WTC11 (cell line): ENCODE data around the gene ATPAF1.

Experiments
- ATF2 ChIP-seq: sonication (generic); formaldehyde crosslinking; IDR thresholded peaks from 2 replicates; pipeline ENCODE4 v1.8.1; 2022; ENCODE audit warnings: low read depth, missing genetic modification reagents, borderline replicate concordance
- CREB1 ChIP-seq: sonication (generic); formaldehyde crosslinking; IDR thresholded peaks from 2 replicates; pipeline ENCODE4 v1.8.0; 2023; ENCODE audit warnings: mild to moderate bottlenecking, missing genetic modification reagents
- CREM ChIP-seq: sonication (generic); formaldehyde crosslinking; IDR thresholded peaks from 2 replicates; pipeline ENCODE4 v1.8.1; 2022; ENCODE audit warnings: mild to moderate bottlenecking, missing genetic modification reagents, moderate library complexity
- CTCF ChIP-seq: fragments of 200-600 bp; IDR thresholded peaks from 2 replicates; pipeline ENCODE4 v1.8.0; 2022; ENCODE audit warnings: antibody characterized with exemption
- ESRRA ChIP-seq: sonication (generic); formaldehyde crosslinking; IDR thresholded peaks from 2 replicates; pipeline ENCODE4 v1.8.1; 2022; ENCODE audit warnings: mild to moderate bottlenecking, missing genetic modification reagents, borderline replicate concordance
- MLX ChIP-seq: sonication (generic); formaldehyde crosslinking; IDR thresholded peaks from 2 replicates; pipeline ENCODE4 v1.8.1; 2023; ENCODE audit warnings: mild to moderate bottlenecking, missing genetic modification reagents, moderate library complexity
- NFYB ChIP-seq: sonication (generic); formaldehyde crosslinking; conservative IDR thresholded peaks from 2 replicates; pipeline ENCODE4 v1.8.0; 2022; ENCODE audit warnings: low read depth, missing genetic modification reagents
- NR1H2 ChIP-seq: sonication (generic); formaldehyde crosslinking; IDR thresholded peaks from 2 replicates; pipeline ENCODE4 v1.9.0; 2021; ENCODE audit warnings: mild to moderate bottlenecking, moderate library complexity, missing genetic modification reagents
- SP1 ChIP-seq: sonication (generic); formaldehyde crosslinking; conservative IDR thresholded peaks from 2 replicates; pipeline ENCODE4 v1.8.1; 2022; ENCODE audit warnings: missing genetic modification reagents
- USF1 ChIP-seq: sonication (generic); formaldehyde crosslinking; IDR thresholded peaks from 2 replicates; pipeline ENCODE4 v1.8.0; 2022; ENCODE audit warnings: mild to moderate bottlenecking, missing genetic modification reagents
- ZNF121 ChIP-seq: sonication (generic); formaldehyde crosslinking; IDR thresholded peaks from 2 replicates; pipeline ENCODE4 v1.8.0; 2023; ENCODE audit warnings: missing genetic modification reagents

GRCh38 chr1:46613661-46614603 lies 54.2 kb downstream of the ATPAF1 start:
- TF ChIP-seq ZNF121 (CRISPR knock-in tag) (no peak), CTCF (no peak), USF1 (CRISPR knock-in tag) (no peak), MLX (CRISPR knock-in tag) (no peak), CREB1 (CRISPR knock-in tag) (no peak), NR1H2 (no peak), NFYB (no peak), CREM (CRISPR knock-in tag) (no peak), ESRRA (CRISPR knock-in tag) (no peak), SP1 (CRISPR knock-in tag) (no peak), ATF2 (no peak)
